CD4-positive, alpha-beta T cell treated with Interleukin-2 at 100 ng/mL for 4 hours (primary cell): ENCODE measurements around the gene SUV39H2.
"Not testable (repeated sequence)": the region's sequence is repeated elsewhere in the genome, so short reads cannot be mapped to it uniquely, and the experiment has no call there.

Experiments used
- DNase-seq: peaks from one replicate; pipeline ENCODE4 v3.0.0-alpha.2; 2020; ENCODE audit warnings: low spot score

The SUV39H2 gene, protein sequence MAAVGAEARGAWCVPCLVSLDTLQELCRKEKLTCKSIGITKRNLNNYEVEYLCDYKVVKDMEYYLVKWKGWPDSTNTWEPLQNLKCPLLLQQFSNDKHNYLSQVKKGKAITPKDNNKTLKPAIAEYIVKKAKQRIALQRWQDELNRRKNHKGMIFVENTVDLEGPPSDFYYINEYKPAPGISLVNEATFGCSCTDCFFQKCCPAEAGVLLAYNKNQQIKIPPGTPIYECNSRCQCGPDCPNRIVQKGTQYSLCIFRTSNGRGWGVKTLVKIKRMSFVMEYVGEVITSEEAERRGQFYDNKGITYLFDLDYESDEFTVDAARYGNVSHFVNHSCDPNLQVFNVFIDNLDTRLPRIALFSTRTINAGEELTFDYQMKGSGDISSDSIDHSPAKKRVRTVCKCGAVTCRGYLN

DNA sequence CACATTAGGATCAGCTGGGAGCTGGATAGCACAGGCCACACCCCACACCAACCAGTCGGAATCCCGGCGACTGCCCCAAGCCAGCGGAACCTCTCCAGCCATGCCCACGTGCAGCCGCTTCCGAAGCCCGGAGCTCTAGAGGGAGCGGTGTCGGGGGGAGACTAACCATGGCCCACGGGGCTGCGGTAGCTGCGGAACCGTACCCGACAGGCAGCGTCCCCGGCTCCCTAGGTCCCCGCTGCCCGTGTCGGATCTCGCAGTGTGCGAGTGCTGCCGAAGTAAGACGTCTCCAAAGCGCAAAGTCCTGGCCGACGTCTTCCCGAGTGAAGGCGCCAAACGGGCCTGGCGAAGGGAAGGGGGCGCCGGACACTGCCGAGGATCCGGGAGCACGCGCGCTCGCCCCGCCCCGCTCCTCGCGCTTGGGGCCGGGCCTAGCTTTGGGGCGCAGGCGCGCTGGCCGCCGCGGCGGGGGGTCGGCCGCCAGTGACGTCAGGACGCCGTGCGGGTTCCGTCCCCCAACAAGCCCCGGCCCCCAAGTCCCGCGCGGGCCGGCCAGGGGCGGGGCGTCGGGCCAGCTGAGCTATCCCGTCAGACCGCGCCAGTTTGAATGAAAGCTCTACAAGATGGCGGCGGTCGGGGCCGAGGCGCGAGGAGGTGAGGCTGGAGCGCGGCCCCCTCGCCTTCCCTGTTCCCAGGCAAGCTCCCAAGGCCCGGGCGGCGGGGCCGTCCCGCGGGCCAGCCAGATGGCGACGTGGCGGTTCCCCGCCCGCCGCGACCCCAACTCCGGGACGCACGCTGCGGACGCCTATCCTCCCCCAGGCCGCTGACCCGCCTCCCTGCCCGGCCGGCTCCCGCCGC, at the start of gene SUV39H2:
Gene SUV39H2, plus strand, starts transcription at position 601 of the 858 bp plus-strand sequence. Its CDS starts 23 bp downstream, at position 624.
- peak; percentile 94 for DNase-seq

DNA sequence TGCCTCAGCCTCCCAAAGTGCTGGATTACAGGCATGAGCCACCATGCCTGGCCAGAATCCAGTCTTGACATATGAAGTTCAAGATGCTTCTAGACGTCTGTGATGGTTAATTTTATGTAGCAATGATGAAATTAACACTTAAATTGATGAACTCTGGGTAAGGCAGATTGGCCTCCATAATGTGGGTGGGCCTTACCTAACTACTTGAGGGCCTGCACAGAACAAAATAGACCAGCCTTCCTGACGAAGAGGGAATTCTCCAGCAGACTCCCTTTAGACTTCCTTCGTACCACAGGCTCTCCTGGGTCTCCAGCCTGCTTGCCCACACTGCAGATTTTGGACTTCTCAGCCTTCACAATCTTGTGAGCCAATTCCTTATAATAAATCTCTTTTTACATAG, 45.6 kb upstream of the SUV39H2 start:
- DNase-seq = no peak

DNA sequence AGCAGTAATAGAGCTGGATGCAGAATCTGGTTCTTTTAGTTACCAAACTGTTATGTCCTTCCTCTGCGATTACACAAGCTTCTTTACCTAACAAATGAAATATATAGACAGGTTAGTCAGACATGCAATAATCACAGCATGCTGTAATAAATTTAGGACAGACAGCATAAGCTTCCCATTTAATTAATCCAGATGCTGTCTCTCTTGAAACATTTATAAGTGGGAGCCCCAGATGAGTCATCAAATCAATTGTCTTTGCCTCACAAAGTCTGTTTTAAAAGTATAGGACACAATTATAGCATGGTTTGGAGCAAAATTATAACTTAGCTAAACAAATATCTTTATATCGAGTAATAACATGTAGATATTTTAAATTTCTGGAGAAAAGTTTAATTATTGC, 42.5 kb upstream of the SUV39H2 start:
- no peak for DNase-seq

DNA sequence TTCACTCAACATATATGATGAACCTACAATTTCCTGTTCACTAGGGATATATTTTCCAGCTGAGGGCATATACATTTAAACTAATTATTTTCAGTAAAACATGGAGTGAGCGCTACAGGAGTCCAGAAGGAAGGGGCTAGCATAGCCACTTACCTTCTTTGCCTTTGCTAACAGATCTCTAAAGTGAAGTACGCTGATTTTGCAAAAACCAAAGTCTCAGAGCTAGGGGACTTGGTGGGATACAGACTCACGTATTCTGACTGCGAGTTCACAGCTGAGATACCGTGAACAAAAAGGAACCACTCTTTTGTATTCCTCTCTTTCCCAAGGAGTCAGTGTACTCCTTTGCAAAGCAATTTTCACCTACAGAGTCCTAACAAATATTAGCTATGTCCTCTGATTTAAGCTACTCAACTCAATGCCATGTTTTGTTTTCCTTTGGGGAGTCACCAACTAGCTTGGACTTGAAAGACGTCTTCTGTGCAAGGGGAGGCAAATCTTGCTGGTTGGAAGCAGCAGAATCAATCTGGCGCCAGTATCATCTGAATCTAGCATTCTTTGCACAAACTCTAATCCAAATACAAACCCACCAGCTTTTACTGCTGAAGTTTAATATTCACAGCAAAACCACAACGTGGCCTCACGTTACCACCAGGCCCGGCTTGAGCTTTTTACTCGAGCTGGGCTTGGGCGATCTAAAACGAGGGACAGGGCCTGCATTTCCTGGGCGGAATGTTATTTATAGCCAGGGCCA, 41.5 kb upstream of the SUV39H2 start:
- DNase-seq = no peak

DNA sequence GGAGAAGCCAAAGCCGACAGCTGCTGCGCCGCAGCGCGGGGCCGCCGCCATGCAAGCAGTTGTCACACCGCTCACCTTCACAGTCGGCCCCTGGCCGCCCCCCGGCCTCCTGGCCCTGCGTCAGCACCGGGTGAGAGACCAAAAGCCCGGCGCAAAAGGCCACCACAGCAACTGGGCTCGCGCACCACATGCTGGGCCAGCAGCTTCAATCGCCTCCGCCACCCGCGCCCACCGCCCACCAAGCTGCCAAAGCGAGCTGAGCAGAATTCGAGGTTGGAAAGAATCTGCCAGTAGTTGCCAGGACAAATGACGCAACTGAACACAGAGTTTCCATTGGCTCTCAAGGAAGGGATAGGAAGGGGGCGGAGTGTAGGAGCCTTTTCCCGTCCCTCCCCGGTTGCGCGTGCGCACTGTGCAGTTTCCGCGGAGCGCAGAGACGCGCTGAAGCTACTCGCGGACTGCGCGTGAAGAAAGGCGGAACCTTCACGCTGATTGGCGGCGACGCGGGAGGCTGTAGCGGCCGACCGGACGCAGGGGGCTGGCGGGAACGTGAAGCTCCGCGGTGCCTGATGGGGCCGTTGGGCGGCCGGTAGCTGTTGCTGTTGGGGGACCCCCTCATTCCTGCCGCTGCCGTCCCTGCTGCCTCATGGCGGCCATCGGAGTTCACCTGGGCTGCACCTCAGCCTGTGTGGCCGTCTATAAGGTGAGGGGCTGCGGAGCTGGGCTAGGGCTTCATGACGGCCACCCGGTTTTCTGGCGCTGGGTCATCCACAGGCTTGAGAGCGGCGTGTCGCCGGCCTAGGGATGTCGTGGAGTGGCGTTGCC, 40.7 kb upstream of the SUV39H2 start, which contains the start of the genes CDNF, HSPA14 and MSANTD7:
Gene CDNF, minus strand, starts transcription at position 281 of the 825 bp plus-strand sequence. Its CDS starts 91 bp downstream, at position 190.
Gene HSPA14, plus strand, starts transcription at position 550 of the 825 bp plus-strand sequence. Its CDS starts 97 bp downstream, at position 647.
Gene MSANTD7, plus strand, starts transcription at position 550 of the 825 bp plus-strand sequence. CDS start 3,979 bp downstream, outside the sequence.
- DNase-seq = peak; percentile 99

DNA sequence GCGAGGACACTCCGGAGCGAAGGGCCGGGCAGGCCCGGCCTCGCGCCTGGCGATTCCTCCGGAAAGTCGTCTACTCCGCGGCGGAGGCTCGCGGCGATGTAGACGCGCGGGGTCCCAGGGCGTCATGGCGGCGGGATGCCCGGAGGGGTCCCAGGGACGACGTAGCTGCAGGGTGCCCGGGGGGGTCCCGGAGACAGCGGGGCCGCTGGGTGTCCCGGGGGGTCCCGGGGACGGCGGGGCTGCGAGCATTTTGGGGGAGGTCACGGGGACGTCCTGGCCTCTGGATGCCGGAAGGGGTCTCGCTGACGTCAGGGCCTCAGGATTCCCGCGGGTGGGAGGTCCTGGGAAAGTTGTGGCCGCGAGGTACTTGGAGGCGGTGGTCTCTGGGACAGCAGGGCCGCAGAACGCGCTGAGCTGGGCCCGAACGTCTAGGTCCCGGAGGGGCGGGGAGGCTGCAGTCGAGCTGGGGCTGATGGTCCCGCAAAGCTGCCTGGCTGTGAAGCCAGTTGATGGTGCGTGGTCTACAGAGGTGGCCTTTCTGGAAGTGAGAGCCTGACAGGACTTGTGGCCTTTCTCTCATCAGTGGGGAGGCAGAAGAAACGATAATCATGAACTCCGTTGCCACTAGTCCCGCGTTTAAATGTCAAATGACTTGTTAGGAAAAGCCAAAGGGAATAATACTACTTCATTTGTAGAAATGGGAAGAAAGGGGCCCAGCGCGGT, 39.9 kb upstream of the SUV39H2 start:
- DNase-seq = peak; percentile 2

DNA sequence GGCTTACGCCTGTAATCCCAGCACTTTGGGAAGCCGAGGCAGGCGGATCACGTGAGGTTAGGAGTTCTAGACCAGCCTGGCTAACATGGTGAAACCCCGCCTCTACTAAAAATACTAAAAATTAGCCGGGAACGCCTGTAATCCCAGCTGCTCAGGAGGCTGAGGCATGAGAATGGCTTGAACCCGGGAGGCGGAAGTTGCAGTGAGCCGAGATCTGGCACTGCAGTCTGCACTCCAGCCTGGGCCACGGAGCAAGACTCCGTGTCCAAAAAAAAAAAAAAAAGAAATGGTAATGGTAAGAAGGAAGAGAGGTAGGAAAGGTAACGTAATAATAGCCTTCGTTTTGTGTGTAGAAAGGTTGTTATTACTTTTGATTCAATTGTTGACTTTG, 39.4 kb upstream of the SUV39H2 start:
- no peak for DNase-seq

DNA sequence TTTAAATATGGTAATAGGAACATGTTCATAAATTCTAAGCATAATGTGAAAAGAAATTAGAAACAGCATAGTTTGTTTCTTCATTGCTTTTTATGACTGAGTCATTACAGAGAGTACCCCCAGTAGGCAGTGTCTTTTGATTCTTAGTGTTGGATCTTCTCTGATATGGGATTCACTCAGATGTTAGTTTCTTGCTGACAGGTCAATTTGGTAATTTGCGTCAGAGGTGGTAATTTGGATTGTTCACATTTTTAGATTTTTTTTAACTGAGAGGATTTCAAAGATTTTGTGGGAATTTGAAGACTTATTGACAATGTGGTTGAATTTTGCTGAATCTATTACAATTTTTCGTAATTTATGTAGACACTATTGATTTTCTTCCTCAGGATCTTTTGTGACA, 38.5 kb upstream of the SUV39H2 start:
- no peak for DNase-seq

DNA sequence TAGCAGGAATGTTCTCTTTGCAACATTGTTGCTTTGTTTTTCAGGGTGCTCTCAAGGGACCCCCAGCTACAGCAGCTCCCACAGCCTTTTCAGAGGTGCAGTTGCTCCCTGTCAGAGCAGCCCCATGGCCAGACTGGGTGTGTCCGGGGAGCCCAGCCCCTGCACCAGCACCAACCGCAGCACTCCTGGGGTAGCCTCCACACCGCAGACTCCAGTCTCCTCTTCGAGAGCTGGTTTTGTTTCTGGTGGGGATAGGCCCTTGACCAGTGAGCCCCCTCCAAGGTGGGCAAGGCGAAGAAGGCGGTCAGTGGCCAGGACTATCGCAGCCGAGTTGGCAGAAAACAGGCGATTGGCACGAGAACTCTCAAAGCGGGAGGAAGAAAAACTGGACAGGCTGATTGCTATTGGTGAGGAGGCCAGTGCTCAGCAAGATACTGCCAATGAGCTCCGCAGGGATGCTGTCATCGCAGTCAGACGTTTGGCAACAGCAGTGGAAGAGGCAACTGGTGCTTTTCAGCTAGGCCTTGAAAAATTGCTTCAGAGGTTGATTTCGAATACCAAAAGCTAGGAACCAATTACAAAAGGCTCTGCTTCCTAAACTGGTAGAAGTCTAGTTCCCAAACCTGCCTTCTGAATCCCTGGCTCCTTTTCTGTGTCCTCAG, 35.2 kb upstream of the SUV39H2 start:
- DNase-seq = no peak

DNA sequence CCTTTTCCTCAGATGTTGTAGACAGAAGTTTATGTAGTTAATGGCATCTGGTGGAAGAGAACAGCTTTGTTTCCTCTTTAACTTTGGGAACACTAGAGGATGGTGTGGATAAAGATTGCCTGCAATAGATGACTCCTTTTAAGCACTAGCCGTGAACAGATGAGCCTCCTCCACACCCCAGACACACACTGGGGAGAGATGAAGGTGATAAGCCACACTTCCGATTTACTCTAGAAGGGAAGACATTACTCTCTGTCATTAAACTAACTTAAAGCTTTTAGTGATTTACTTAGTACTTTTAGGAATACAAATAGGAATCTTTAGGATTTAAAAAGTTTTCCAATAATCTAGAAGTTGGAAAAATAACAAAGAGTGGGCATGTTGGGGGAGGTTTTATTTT, 33.7 kb upstream of the SUV39H2 start:
- DNase-seq = no peak

DNA sequence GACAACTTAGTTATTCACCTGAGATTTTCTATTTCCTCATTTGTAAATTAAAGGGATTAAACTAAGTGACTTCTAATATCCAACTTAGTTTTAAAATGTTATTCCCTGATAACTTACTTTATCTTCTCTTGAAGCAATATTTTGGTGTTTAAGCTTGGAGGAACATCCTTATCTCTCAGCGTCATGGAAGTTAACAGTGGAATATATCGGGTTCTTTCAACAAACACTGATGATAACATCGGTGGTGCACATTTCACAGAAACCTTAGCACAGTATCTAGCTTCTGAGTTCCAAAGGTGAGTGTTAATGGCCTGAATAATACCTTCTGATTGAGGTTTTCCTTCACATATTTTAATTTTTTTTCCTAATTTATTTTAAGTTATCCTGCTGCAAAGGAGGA, 26.4 kb upstream of the SUV39H2 start:
- DNase-seq = no peak

DNA sequence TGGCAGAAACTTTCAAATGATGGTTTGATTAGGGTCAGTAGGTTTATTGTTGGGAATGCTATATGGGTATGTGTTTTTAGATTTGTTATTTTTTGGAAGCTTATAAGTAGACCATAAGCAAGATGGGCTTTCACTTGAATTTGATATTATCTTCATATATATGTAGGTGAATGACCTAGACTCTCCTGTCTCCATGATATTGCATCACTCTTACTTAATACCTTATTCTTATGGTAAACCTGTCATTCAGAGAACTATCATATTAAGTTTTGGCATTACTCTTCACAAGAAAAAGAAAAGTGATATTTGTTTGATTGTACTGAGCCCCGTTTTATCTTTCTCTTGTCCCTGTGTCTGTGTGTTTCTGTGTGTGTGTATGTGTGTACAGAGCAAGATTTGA, 23.2 kb upstream of the SUV39H2 start:
- DNase-seq = no peak

DNA sequence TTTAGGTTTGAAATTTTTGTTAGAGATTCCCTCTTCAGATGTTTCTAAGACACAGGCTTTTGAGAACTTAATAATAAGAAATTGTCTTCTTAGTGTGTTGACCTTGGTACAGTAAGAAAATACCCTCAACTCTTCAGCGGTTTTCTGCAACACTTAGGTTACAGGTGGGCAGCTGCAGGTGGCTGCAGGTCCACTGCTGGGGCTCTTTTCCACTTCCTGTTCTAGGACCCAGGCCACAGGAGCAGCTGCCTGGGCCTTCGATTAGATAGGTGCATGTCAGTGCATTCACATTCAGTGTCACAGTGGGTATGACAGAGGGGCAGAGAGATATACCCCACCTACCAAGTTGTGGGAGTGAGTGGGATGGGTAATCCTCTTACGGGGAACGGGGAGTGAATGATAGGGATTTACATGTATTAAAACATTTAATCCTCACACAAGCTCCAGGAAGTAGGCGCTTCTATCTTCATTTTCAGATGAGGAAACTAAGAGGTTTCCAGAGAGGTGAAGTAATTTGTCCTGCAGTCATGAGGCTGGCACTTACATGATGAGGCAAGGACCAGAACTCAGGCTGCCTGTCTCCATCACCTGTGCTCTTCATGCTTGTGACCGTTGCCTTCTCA, 20.2 kb upstream of the SUV39H2 start:
- no peak for DNase-seq

DNA sequence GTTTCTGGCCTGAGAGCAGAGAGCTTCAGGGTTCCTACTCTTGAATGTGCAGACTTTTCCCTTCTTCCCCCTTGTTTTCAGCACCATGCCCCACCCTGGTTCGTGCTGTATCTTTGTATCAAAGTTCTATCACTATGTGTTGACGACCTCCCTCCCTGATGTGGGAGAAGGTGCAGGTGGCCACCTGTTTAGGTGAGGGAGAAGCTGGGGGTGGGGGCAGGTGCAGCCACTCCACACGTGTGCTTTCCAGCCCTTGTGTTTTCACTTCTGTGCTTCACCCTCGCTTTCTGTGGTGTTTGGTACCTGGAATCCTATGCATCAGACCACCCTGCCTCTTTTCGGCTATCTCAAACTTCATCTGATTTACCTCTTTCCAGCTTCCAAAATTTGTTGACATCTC, 19.6 kb upstream of the SUV39H2 start:
- DNase-seq = no peak

DNA sequence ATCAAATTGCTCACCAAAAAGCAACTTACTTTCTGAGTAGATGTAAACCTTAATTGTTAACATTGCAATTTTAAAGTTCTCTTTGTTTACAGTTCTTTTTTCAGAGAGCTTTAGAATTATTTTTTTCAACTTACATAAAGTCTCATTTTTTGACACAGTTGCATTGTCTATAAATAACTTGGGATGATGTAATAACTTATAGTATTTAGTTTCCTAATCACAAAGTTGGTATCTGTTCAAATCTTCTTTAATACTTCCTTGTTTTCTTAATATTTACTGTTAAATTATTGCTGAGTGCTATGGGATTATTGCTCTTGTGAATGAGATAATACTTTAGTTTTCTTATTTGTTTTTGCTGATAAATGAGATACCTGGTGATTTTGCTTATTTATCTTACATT, 18.9 kb upstream of the SUV39H2 start:
- DNase-seq = no peak

DNA sequence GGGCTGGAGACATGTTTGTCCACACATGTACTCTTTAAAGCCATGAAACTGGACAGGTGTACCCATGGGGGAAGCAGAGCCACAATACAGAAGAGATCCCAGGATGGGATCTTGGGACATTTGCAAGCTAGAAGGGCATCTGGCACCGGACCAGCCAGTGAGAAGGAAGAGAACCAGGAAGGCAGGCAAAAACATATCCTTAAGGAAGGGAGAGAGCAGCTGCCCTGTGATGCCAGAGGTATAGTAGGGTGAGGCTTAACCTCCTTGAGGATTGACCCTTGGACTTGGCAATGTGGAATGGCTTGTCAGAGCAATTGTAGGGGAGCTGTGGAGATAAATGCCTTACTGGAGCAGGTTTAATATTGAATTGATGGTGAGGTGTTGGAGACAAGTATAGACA, 17.9 kb upstream of the SUV39H2 start:
- DNase-seq = no peak

DNA sequence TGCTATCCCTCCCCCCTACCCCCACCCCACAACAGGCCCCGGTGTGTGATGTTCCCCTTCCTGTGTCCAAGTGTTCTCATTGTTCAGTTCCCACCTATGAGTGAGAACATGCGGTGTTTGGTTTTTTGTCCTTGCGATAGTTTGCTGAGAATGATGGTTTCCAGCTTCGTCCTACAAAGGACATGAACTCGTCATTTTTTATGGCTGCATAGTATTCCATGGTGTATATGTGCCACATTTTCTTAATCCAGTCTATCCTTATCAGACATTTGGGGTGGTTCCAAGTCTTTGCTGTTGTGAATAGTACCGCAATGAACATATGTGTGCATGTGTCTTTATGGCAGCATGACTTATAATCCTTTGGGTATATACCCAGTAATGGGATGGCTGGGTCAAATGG, 14.2 kb upstream of the SUV39H2 start:
- DNase-seq = not testable (repeated sequence)

DNA sequence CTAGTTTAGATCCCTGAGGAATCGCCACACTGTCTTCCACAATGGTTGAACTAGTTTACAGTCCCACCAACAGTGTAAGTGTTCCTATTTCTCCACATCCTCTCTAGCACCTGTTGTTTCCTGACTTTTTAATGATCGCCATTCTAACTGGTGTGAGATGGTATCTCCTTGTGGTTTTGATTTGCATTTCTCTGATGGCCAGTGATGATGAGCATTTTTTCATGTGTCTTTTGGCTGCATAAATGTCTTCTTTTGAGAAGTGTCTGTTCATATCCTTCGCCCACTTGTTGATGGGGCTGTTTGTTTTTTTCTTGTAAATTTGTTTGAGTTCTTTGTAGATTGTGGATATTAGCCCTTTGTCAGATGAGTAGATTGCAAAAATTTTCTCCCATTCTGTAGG, 13.8 kb upstream of the SUV39H2 start:
- not testable (repeated sequence) for DNase-seq

DNA sequence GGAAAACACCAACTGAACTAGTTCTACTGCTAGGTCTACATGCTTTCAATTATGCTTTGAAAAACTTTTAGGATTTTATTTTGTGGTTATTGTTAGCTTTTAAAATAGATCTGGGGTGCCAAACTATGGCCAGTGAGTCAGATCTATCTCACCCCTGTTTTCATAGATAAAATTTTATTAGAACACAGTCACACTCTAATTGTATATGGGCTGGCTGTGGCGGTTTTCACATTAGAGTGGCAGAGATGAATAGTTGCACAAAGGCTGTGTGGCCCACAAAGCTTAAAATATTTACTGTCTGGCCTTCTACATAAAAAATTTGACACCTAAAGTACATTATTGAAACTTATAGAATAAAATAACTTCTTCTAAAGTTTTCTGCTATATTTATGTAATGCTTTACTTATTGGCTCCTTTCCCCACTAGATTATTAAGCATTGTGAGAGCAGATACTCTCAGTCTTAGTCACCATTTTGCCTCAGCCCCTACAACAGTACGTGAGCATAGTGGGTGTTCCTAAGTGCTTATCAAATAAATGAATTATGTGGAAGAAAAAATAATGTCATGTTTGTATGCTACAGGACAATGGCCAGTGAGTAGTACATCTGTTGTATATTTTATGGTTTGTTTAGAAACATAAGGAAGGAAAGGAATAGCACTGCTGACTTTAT, 5.4 kb upstream of the SUV39H2 start:
- DNase-seq = no peak
